ENCODE measurements around the gene KIF1A.
"Not testable (repeated sequence)": the region's sequence is repeated elsewhere in the genome, so short reads cannot be mapped to it uniquely, and the experiment has no call there.

KIF1A gene

GRCh38 chr2:240847817-240848216 is 27.8 kb upstream of the KIF1A start:
- DNase-seq = no peak

GRCh38 chr2:240846873-240847595 is 27.0 kb upstream of the KIF1A start:
- no peak for DNase-seq

GRCh38 chr2:240846309-240846708 is 26.3 kb upstream of the KIF1A start:
- DNase-seq = not testable (repeated sequence)

GRCh38 chr2:240840435-240841060 is 20.5 kb upstream of the KIF1A start:
- DNase-seq = peak; percentile 77

GRCh38 chr2:240839152-240840143 is 19.4 kb upstream of the KIF1A start:
- DNase-seq = no peak

GRCh38 chr2:240837621-240838020 is 17.6 kb upstream of the KIF1A start:
- DNase-seq = no peak

- DNase-seq = no peak
Measured at GRCh38 chr2:240836781-240837467, 16.9 kb upstream of the KIF1A start.

- DNase-seq = no peak
Measured at GRCh38 chr2:240835528-240835927, 15.5 kb upstream of the KIF1A start.

GRCh38 chr2:240834377-240834975 is 14.5 kb upstream of the KIF1A start:
- DNase-seq = no peak

- no peak for DNase-seq
Measured at GRCh38 chr2:240833724-240834285, 13.8 kb upstream of the KIF1A start.

GRCh38 chr2:240832921-240833494 is 13.0 kb upstream of the KIF1A start:
- peak; percentile 25 for DNase-seq

- peak; percentile 98 for DNase-seq
Measured at GRCh38 chr2:240832205-240832727, 12.2 kb upstream of the KIF1A start.

GRCh38 chr2:240831594-240832204 is 11.7 kb upstream of the KIF1A start:
- no peak for DNase-seq

- no peak for DNase-seq
Measured at GRCh38 chr2:240825476-240825875, 5.5 kb upstream of the KIF1A start.

- no peak for DNase-seq
Measured at GRCh38 chr2:240823449-240824336, 3.7 kb upstream of the KIF1A start.

GRCh38 chr2:240822280-240822847 is 2.3 kb upstream of the KIF1A start:
- peak; percentile 19 for DNase-seq

GRCh38 chr2:240821429-240821778 is 1.4 kb upstream of the KIF1A start:
- no peak for DNase-seq

- DNase-seq = peak; percentile 81
Measured at GRCh38 chr2:240820607-240821428, 799 bp upstream of the KIF1A start.

Data from NCI-H82 (cell line).